H9 (cell line): ENCODE measurements around the gene HEATR3. TPM values are rescaled to one million over a fixed set of nuclear protein-coding genes. Genes with fewer than 3 reads are reported as not detected.

ENCODE experiments used
- DNase-seq: peaks from one replicate; pipeline ENCODE4 v3.0.0-alpha.2; 2017
- H2AFZ ChIP-seq: one replicate; pipeline ENCODE4 v1.6.1; 2013; ENCODE audit warnings: mild to moderate bottlenecking, low read length, control low read depth, moderate library complexity
- H2AK5ac ChIP-seq: 2 replicates; pipeline ENCODE4 v1.6.1; 2013; ENCODE audit warnings: low read length, control low read depth, mixed read lengths; ENCODE audit not compliant: insufficient read length
- H2BK120ac ChIP-seq: one replicate; pipeline ENCODE4 v1.6.1; 2013; ENCODE audit warnings: low read depth, mild to moderate bottlenecking, low read length, control low read depth, inconsistent platforms; ENCODE audit not compliant: poor library complexity, severe bottlenecking
- H2BK12ac ChIP-seq: 2 replicates; pipeline ENCODE4 v1.6.1; 2013; ENCODE audit warnings: low read length, control low read depth, mixed read lengths, low read depth; ENCODE audit not compliant: insufficient read length
- H2BK15ac ChIP-seq: 2 replicates; pipeline ENCODE4 v1.6.1; 2013; ENCODE audit warnings: low read depth, low read length, control low read depth
- H2BK20ac ChIP-seq: one replicate; pipeline ENCODE4 v1.6.1; 2013; ENCODE audit warnings: low read depth, mild to moderate bottlenecking, low read length, control low read depth, inconsistent platforms; ENCODE audit not compliant: poor library complexity, severe bottlenecking
- H2BK5ac ChIP-seq: 2 replicates; pipeline ENCODE4 v1.6.1; 2013; ENCODE audit warnings: low read length, control low read depth, mixed read lengths; ENCODE audit not compliant: insufficient read length
- H3K14ac ChIP-seq: 2 replicates; pipeline ENCODE4 v1.6.1; 2013; ENCODE audit warnings: low read length, control low read depth; ENCODE audit not compliant: insufficient read depth
- H3K18ac ChIP-seq: 2 replicates; pipeline ENCODE4 v1.6.1; 2013; ENCODE audit warnings: low read depth, mild to moderate bottlenecking, mixed read lengths, low read length, control low read depth; ENCODE audit not compliant: insufficient read length
- H3K23ac ChIP-seq: 2 replicates; pipeline ENCODE4 v1.6.1; 2013; ENCODE audit warnings: low read length, control low read depth, mixed read lengths, low read depth; ENCODE audit not compliant: insufficient read length
- H3K23me2 ChIP-seq: 2 replicates; pipeline ENCODE4 v1.6.1; 2013; ENCODE audit warnings: low read depth, mild to moderate bottlenecking, mixed read lengths, low read length, control low read depth; ENCODE audit not compliant: insufficient read length, poor library complexity, severe bottlenecking
- H3K27ac ChIP-seq: 2 replicates; pipeline ENCODE4 v1.5.1; 2013; ENCODE audit warnings: low read length, control low read depth, mixed read lengths, low read depth; ENCODE audit not compliant: insufficient read length
- H3K27me3 ChIP-seq: 2 replicates; pipeline ENCODE4 v1.6.1; 2013; ENCODE audit warnings: low read length, control low read depth, inconsistent platforms; ENCODE audit not compliant: insufficient read depth
- H3K4ac ChIP-seq: 2 replicates; pipeline ENCODE4 v1.6.1; 2013; ENCODE audit warnings: low read depth, mild to moderate bottlenecking, control low read depth, inconsistent platforms, low read length, moderate library complexity
- H3K4me1 ChIP-seq: 2 replicates; pipeline ENCODE4 v1.6.1; 2013; ENCODE audit warnings: low read length, control low read depth, inconsistent platforms; ENCODE audit not compliant: insufficient read depth
- H3K4me2 ChIP-seq: 2 replicates; pipeline ENCODE4 v1.6.1; 2013; ENCODE audit warnings: low read length, control low read depth, mixed read lengths; ENCODE audit not compliant: insufficient read length, insufficient read depth
- H3K56ac ChIP-seq: 2 replicates; pipeline ENCODE4 v1.6.1; 2013; ENCODE audit warnings: low read depth, mild to moderate bottlenecking, mixed read lengths, low read length, control low read depth; ENCODE audit not compliant: insufficient read length
- H3K79me1 ChIP-seq: 2 replicates; pipeline ENCODE4 v1.6.1; 2013; ENCODE audit warnings: low read depth, mild to moderate bottlenecking, moderate library complexity, low read length, control low read depth, inconsistent platforms; ENCODE audit not compliant: insufficient read depth, poor library complexity, severe bottlenecking
- H3K79me2 ChIP-seq: 2 replicates; pipeline ENCODE4 v1.6.1; 2013; ENCODE audit warnings: low read length, control low read depth, inconsistent platforms; ENCODE audit not compliant: insufficient read depth
- H3K9ac ChIP-seq: 2 replicates; pipeline ENCODE4 v1.6.1; 2013; ENCODE audit warnings: low read length, control low read depth, mixed read lengths; ENCODE audit not compliant: insufficient read length; ENCODE audit errors: extremely low read depth
- H3K9me3 ChIP-seq: one replicate; pipeline ENCODE4 v1.6.1; 2013; ENCODE audit warnings: low read depth, low read length, inconsistent platforms; ENCODE audit not compliant: control insufficient read depth
- H3T11ph ChIP-seq: one replicate; pipeline ENCODE4 v1.6.1; 2013; ENCODE audit warnings: mild to moderate bottlenecking, low read length, control low read depth, inconsistent platforms
- H4K20me1 ChIP-seq: one replicate; pipeline ENCODE4 v1.6.1; 2013; ENCODE audit not compliant: control insufficient read depth, insufficient read length, insufficient read depth
- H4K5ac ChIP-seq: 2 replicates; pipeline ENCODE4 v1.6.1; 2013; ENCODE audit warnings: low read depth, mild to moderate bottlenecking, mixed read lengths, low read length, control low read depth; ENCODE audit not compliant: insufficient read length
- H4K8ac ChIP-seq: replicated peaks from 2 replicates; pipeline ENCODE4 v1.6.1; 2013; ENCODE audit warnings: low read length, control low read depth, mixed read lengths, low read depth; ENCODE audit not compliant: insufficient read length
- H4K91ac ChIP-seq: 2 replicates; pipeline ENCODE4 v1.6.1; 2013; ENCODE audit warnings: low read depth, mild to moderate bottlenecking, moderate library complexity, mixed read lengths, low read length, control low read depth; ENCODE audit not compliant: insufficient read length
- H3K27ac Mint-ChIP-seq, 3 experiments: 2 replicates in 2 of 3; 3 replicates in 1 of 3; pipeline ENCODE4 v1.8.0; 2020 to 2021; ENCODE audit warnings: mixed read lengths in 3 of 3, mild to moderate bottlenecking in 1 of 3, moderate library complexity in 1 of 3
- H3K27me3 Mint-ChIP-seq: 2 replicates; pipeline ENCODE4 v1.8.0; 2021; ENCODE audit warnings: low read depth, mild to moderate bottlenecking, moderate library complexity, mixed read lengths
- H3K36me3 Mint-ChIP-seq, 3 experiments: 2 replicates in 2 of 3; 3 replicates in 1 of 3; pipeline ENCODE4 v1.8.0; 2020 to 2021; ENCODE audit warnings: low read depth in 3 of 3, mixed read lengths in 3 of 3; ENCODE audit not compliant: insufficient read depth in 1 of 3
- H3K4me1 Mint-ChIP-seq, 2 experiments: 2 replicates each; pipeline ENCODE4 v1.8.0; 2020; ENCODE audit warnings: mixed read lengths in 2 of 2
- H3K4me3 Mint-ChIP-seq, 2 experiments: 2 replicates in 1 of 2; 3 replicates in 1 of 2; pipeline ENCODE4 v1.8.0; 2020 to 2021; ENCODE audit warnings: mild to moderate bottlenecking in 2 of 2, mixed read lengths in 2 of 2, moderate library complexity in 1 of 2
- H3K9me3 Mint-ChIP-seq, 2 experiments: 2 replicates in 1 of 2; 3 replicates in 1 of 2; pipeline ENCODE4 v1.8.0; 2020; ENCODE audit warnings: mild to moderate bottlenecking in 2 of 2, mixed read lengths in 2 of 2, moderate library complexity in 1 of 2
- WGBS: extraction: QIAGEN DNeasy Blood & Tissue Kit; methylation state at CpG from one replicate; pipeline ENCODE4 v1.1.7; 2013; ENCODE audit warnings: missing lambda C conversion rate, low lambda C conversion rate, mixed read lengths; ENCODE audit not compliant: insufficient read length; ENCODE audit errors: extremely low coverage; 5-methylcytosine and 5-hydroxymethylcytosine counted together
- total RNA-seq: library from RNA; stranded (reverse); gene quantifications from 2 replicates; pipeline ENCODE4 v1.2.1, GENCODE V29; 2021
- TF ChIP-seq, protein P1 (sequence below): fragments of 200-600 bp; sonication (generic); conservative IDR thresholded peaks from 3 replicates; pipeline ENCODE4 v1.8.0; 2021; ENCODE audit warnings: antibody characterized with exemption, mild to moderate bottlenecking

Gene HEATR3
- total RNA-seq, 1 experiment from 2014 or later, result 26.5 TPM

DNA sequence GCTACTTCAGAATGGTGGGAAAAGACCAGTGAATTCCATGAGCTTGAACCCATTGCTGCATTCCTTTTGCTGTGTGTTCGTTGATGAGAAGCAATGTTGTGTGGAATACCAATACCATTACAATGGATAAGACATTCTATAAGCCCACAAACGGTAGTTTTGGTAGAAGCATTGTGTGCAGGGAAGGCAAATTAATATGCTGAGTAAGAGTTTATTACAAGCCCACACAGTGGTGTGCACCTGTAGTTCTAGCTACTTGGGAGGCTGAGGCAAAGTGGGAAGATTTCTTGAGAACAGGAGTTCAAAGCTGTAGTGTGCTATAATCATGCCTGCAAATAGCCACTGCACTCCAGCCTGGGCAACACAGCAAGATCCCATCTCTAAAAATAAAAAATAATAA lies 67.4 kb downstream of the HEATR3 start:
- Histone ChIP-seq H2AFZ (no peak overlapping the region), H3T11ph (no peak overlapping the region), H2AK5ac (no peak overlapping the region), H3K9me3 (no peaks in the 10 kb centered on the region), H3K4me2 (no peak overlapping the region), H3K18ac (no peak overlapping the region), H3K79me2 (no peaks in the 10 kb centered on the region), H2BK5ac (no peak overlapping the region), H3K4me1 (no peaks in the 10 kb centered on the region), H3K23me2 (no peaks in the 10 kb centered on the region), H4K8ac (no peak overlapping the region), H2BK20ac (no peak overlapping the region), H4K20me1 (no peaks in the 10 kb centered on the region), H2BK120ac (no peak overlapping the region), H3K79me1 (no peaks in the 10 kb centered on the region), H3K14ac (no peak overlapping the region), H3K27ac (no peak overlapping the region), H4K91ac (no peak overlapping the region), H2BK15ac (no peak overlapping the region), H3K27me3 (no peaks in the 10 kb centered on the region), H4K5ac (no peak overlapping the region), H3K9ac (no peak overlapping the region), H2BK12ac (no peak overlapping the region), H3K4ac (no peak overlapping the region), H3K56ac (no peak overlapping the region), H3K23ac (no peak overlapping the region)
- Mint-ChIP-seq H3K36me3 (no peaks in the 10 kb centered on the region; a peak in 1 of 7 replicates), H3K9me3 (no peaks in the 10 kb centered on the region), H3K4me3 (no peak overlapping the region), H3K4me1 (no peaks in the 10 kb centered on the region), H3K27ac (no peak overlapping the region), H3K27me3 (peaks cover 3% of the 10 kb centered on the region)
- no CpG with 5 or more reads among the region's 2 CpGs for WGBS
- TF ChIP-seq, protein P1, sequence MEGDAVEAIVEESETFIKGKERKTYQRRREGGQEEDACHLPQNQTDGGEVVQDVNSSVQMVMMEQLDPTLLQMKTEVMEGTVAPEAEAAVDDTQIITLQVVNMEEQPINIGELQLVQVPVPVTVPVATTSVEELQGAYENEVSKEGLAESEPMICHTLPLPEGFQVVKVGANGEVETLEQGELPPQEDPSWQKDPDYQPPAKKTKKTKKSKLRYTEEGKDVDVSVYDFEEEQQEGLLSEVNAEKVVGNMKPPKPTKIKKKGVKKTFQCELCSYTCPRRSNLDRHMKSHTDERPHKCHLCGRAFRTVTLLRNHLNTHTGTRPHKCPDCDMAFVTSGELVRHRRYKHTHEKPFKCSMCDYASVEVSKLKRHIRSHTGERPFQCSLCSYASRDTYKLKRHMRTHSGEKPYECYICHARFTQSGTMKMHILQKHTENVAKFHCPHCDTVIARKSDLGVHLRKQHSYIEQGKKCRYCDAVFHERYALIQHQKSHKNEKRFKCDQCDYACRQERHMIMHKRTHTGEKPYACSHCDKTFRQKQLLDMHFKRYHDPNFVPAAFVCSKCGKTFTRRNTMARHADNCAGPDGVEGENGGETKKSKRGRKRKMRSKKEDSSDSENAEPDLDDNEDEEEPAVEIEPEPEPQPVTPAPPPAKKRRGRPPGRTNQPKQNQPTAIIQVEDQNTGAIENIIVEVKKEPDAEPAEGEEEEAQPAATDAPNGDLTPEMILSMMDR, result no peak
- DNase-seq, result no peak
